ENCODE results near the gene OSTF1.

The OSTF1 gene

DNA sequence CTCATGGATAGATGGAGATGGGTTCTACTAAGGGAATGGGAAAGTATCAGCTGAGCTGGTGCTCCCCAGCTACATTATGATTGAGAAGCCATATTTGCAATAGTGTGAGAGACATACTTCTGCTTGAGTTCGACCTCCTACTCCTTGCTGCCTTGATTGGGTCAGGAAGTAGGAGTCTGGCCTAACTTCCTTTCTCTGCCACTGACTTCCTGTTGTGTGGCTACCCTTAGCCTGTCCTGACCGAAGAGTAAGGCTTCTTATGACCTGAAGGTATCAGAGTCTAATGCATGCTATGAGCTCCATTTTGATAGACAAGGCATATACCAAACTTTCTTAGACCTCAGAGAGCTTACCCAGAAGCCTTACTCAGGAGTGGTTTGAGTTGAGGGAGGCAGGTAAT lies 53.9 kb downstream of the OSTF1 start:
- H3K9me2 ChIP-seq (replicated peaks; ENCODE audit: insufficient read depth, low read length): no peaks in the 10 kb centered on the region
- H4K20me1 ChIP-seq (ENCODE audit: low read depth, low read length): no peaks in the 10 kb centered on the region
- no peaks in the 10 kb centered on the region; the same call in 1 of the 2 replicates for H3K36me3 ChIP-seq (ENCODE audit: low read length)
- H2AFZ ChIP-seq (ENCODE audit: low read depth, low read length, severe bottlenecking): no peak overlapping the region
- H3K27ac ChIP-seq (ENCODE audit: low read depth, low read length): no peak overlapping the region
- no peaks in the 10 kb centered on the region for H3K79me2 ChIP-seq (ENCODE audit: insufficient read depth, low read length)
- no peak overlapping the region for H3K9ac ChIP-seq (ENCODE audit: low read length)
- H3K27me3 ChIP-seq (ENCODE audit: low read length): no peaks in the 10 kb centered on the region
- no peaks in the 10 kb centered on the region for H3K9me3 ChIP-seq (ENCODE audit: insufficient read depth, low read length)
- H3K4me3 ChIP-seq (ENCODE audit: insufficient read depth, low read length, poor library complexity, severe bottlenecking): no peak overlapping the region
- no peak for TF ChIP-seq CTCF (IDR thresholded peaks at IDR 0.05; ENCODE audit: insufficient read depth, low read length, poor library complexity, severe bottlenecking)
- no peak for TF ChIP-seq EZH2phosphoT487 (conservative IDR thresholded peaks at IDR 0.05; ENCODE audit: low read length)
- H3K4me2 ChIP-seq (ENCODE audit: low read depth, low read length, poor library complexity, severe bottlenecking): no peak overlapping the region
- no peaks in the 10 kb centered on the region; the same call in 1 of the 2 replicates for H3F3A ChIP-seq (ENCODE audit: insufficient read depth)

- TF ChIP-seq EZH2phosphoT487 (conservative IDR thresholded peaks at IDR 0.05; ENCODE audit: low read length) (no peak), CTCF (IDR thresholded peaks at IDR 0.05; ENCODE audit: insufficient read depth, low read length, poor library complexity, severe bottlenecking) (no peak)
- no peak overlapping the region for H2AFZ ChIP-seq (ENCODE audit: low read depth, low read length, severe bottlenecking)
- no peaks in the 10 kb centered on the region for H4K20me1 ChIP-seq (ENCODE audit: low read depth, low read length)
- H3K79me2 ChIP-seq (ENCODE audit: insufficient read depth, low read length): no peaks in the 10 kb centered on the region
- no peaks in the 10 kb centered on the region for H3K27me3 ChIP-seq (ENCODE audit: low read length)
- no peaks in the 10 kb centered on the region for H3K9me2 ChIP-seq (replicated peaks; ENCODE audit: insufficient read depth, low read length)
- H3K9me3 ChIP-seq (ENCODE audit: insufficient read depth, low read length): no peaks in the 10 kb centered on the region
- H3F3A ChIP-seq (ENCODE audit: insufficient read depth): no peaks in the 10 kb centered on the region; the same call in 1 of the 2 replicates
- H3K9ac ChIP-seq (ENCODE audit: low read length): no peak overlapping the region
- H3K4me2 ChIP-seq (ENCODE audit: low read depth, low read length, poor library complexity, severe bottlenecking): no peak overlapping the region
- no peak overlapping the region for H3K4me3 ChIP-seq (ENCODE audit: insufficient read depth, low read length, poor library complexity, severe bottlenecking)
- no peak overlapping the region for H3K27ac ChIP-seq (ENCODE audit: low read depth, low read length)
- H3K36me3 ChIP-seq (ENCODE audit: low read length): no peaks in the 10 kb centered on the region; the same call in 1 of the 2 replicates
These were observed 57.9 kb downstream of the OSTF1 start for GRCh38 chr9:75146229-75146628.

GRCh38 chr9:75147638-75148037 lies 59.3 kb downstream of the OSTF1 start:
- Histone ChIP-seq H3F3A (ENCODE audit: insufficient read depth) (no peaks in the 10 kb centered on the region; the same call in 1 of the 2 replicates), H3K4me3 (ENCODE audit: insufficient read depth, low read length, poor library complexity, severe bottlenecking) (no peak overlapping the region), H3K9ac (ENCODE audit: low read length) (no peak overlapping the region), H3K79me2 (ENCODE audit: insufficient read depth, low read length) (no peaks in the 10 kb centered on the region), H2AFZ (ENCODE audit: low read depth, low read length, severe bottlenecking) (no peak overlapping the region), H4K20me1 (ENCODE audit: low read depth, low read length) (no peaks in the 10 kb centered on the region), H3K36me3 (ENCODE audit: low read length) (no peaks in the 10 kb centered on the region; the same call in 1 of the 2 replicates), H3K27ac (ENCODE audit: low read depth, low read length) (no peak overlapping the region), H3K27me3 (ENCODE audit: low read length) (no peaks in the 10 kb centered on the region), H3K9me3 (ENCODE audit: insufficient read depth, low read length) (no peaks in the 10 kb centered on the region), H3K9me2 (replicated peaks; ENCODE audit: insufficient read depth, low read length) (no peaks in the 10 kb centered on the region), H3K4me2 (ENCODE audit: low read depth, low read length, poor library complexity, severe bottlenecking) (no peak overlapping the region)
- TF ChIP-seq CTCF (IDR thresholded peaks at IDR 0.05; ENCODE audit: insufficient read depth, low read length, poor library complexity, severe bottlenecking): no peak
- TF ChIP-seq EZH2phosphoT487 (conservative IDR thresholded peaks at IDR 0.05; ENCODE audit: low read length): no peak
